MCF 10A (cell line): ENCODE measurements around the gene RAB12. TPM values are rescaled to one million over a fixed set of nuclear protein-coding genes. Genes with fewer than 3 reads are reported as not detected.

ENCODE experiments used
- BruUV-seq: library from RNA; stranded (reverse); fragments of 400-500 nt; replicated peaks from 2 replicates; lab custom pipeline; 2021; lab: Mats Ljungman, UMichigan
- CTCF ChIA-PET: fragments of 300-600 bp; sonication (Branson Sonifier 250); formaldehyde crosslinking; extraction: SDS; loops from one replicate; lab custom pipeline; 2021; ENCODE audit warnings: antibody characterized with exemption, inconsistent platforms; lab: Yijun Ruan, JAX
- POLR2A ChIA-PET: fragments of 300-600, 350-650 bp; sonication (Branson Sonifier 250); formaldehyde crosslinking; extraction: SDS; loops from one replicate; lab custom pipeline; 2020; ENCODE audit warnings: antibody characterized with exemption, inconsistent platforms; lab: Yijun Ruan, JAX
- DNase-seq: peaks from one replicate; pipeline ENCODE4 v3.0.0-alpha.2; 2018; ENCODE audit not compliant: unreplicated experiment
- H3K27ac Mint-ChIP-seq: one replicate; pipeline ENCODE4 v1.8.0; 2022; ENCODE audit warnings: mild to moderate bottlenecking, low read depth, mixed read lengths; ENCODE audit not compliant: unreplicated experiment
- H3K27me3 Mint-ChIP-seq: one replicate; pipeline ENCODE4 v1.8.0; 2022; ENCODE audit warnings: mixed read lengths; ENCODE audit not compliant: insufficient read depth, unreplicated experiment
- H3K36me3 Mint-ChIP-seq: one replicate; pipeline ENCODE4 v1.8.0; 2022; ENCODE audit warnings: mild to moderate bottlenecking, moderate library complexity, mixed read lengths; ENCODE audit not compliant: insufficient read depth, unreplicated experiment
- H3K4me1 Mint-ChIP-seq: one replicate; pipeline ENCODE4 v1.8.0; 2022; ENCODE audit warnings: mixed read lengths; ENCODE audit not compliant: insufficient read depth, unreplicated experiment
- H3K4me3 Mint-ChIP-seq: one replicate; pipeline ENCODE4 v1.8.0; 2022; ENCODE audit warnings: mild to moderate bottlenecking, moderate library complexity, mixed read lengths; ENCODE audit not compliant: unreplicated experiment
- H3K9me3 Mint-ChIP-seq: one replicate; pipeline ENCODE4 v1.8.0; 2022; ENCODE audit warnings: mixed read lengths; ENCODE audit not compliant: unreplicated experiment
- intact Hi-C: fragments of 100-400 bp; cut with micrococcal nuclease; formaldehyde crosslinking; loops from 2 replicates; pipeline ENCODE4 v1.14.1; 2022
- total RNA-seq: library from RNA; stranded (reverse); gene quantifications from 2 replicates; pipeline ENCODE4 v1.2.3, GENCODE V29; 2022
- TF ChIP-seq, protein P1 (sequence below): fragments of 200-600 bp; IDR thresholded peaks from one replicate; pipeline ENCODE4 v1.8.0; 2022; ENCODE audit warnings: antibody characterized with exemption, mild to moderate bottlenecking; ENCODE audit not compliant: unreplicated experiment

The RAB12 gene
- total RNA-seq, 1 experiment from 2014 or later, result 27.8 TPM

DNA sequence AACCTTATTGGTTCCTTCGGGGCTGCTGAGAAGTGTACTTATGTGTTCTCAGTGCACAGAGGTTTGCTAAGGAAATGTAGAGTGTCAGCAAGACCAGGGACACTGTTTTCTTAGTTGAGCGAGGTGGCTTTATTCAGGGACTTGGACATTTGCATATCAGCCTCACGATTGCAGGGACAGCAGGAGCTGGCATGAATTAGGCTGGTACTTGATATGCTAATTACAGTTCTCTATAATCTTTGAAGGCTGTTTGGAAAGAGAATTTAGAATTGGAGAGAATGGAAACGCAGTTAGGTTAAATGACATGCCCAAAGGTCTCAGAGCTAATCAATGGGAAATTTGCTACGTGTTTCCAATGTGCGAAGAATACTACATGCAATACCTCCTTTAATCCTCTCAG lies 77.4 kb downstream of the RAB12 start:
- DNase-seq, result no peak
- Mint-ChIP-seq H3K36me3 (peaks cover 6% of the 10 kb centered on the region), H3K4me1 (peaks cover 9% of the 10 kb centered on the region), H3K4me3 (no peak overlapping the region), H3K27ac (no peak overlapping the region), H3K9me3 (no peaks in the 10 kb centered on the region), H3K27me3 (no peaks in the 10 kb centered on the region)
- ChIA-PET POLR2A (interaction anchor here (1.1 to 2.9 kb wide), 6 partner anchors 14 to 262 kb away, joined by 3 to 23 read pairs (median 6); partner anchors contain the start of gene MTCL1), CTCF (interaction anchor here (1.0 to 5.5 kb wide), 7 partner anchors 10 to 1465 kb away, joined by 3 to 38 read pairs (median 5); no protein-coding TSS in a partner anchor)
- intact Hi-C loops, result no loop called here
- TF ChIP-seq, protein P1, sequence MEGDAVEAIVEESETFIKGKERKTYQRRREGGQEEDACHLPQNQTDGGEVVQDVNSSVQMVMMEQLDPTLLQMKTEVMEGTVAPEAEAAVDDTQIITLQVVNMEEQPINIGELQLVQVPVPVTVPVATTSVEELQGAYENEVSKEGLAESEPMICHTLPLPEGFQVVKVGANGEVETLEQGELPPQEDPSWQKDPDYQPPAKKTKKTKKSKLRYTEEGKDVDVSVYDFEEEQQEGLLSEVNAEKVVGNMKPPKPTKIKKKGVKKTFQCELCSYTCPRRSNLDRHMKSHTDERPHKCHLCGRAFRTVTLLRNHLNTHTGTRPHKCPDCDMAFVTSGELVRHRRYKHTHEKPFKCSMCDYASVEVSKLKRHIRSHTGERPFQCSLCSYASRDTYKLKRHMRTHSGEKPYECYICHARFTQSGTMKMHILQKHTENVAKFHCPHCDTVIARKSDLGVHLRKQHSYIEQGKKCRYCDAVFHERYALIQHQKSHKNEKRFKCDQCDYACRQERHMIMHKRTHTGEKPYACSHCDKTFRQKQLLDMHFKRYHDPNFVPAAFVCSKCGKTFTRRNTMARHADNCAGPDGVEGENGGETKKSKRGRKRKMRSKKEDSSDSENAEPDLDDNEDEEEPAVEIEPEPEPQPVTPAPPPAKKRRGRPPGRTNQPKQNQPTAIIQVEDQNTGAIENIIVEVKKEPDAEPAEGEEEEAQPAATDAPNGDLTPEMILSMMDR, result no peak
- no TSS peak for BruUV-seq

DNA sequence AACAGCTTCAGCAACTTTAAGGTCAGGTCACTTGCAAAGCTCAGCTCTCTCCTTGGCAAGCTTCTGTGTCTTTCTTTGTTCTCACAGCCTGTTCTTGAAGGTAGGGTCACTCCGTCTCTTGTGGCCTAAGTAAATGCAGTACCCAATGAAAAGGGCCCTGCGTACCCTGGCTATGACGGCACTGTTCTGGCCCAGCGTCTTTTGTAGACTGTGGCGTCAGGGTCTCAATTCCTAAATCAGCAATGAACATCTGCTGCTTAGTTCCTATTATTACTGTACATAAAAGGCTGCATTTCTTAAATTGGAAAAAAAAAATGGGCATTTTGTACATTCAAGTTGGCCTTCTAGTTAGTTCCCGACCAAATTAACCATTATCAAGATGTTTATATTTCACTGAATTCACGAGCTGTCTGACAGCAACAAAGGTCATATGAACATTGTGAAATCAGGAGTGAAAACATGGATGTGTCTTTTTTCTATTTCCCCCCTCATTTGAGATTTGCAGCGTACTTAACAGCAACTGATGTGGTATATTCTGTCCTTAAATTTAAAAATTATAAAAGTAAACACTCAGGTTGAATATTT lies 79.1 kb downstream of the RAB12 start:
- peaks cover 6% of the 10 kb centered on the region for H3K36me3 Mint-ChIP-seq
- CTCF ChIA-PET, result interaction anchor here (0.6 to 5.5 kb wide), 6 partner anchors 8 to 299 kb away, joined by 3 to 38 read pairs (median 4); no protein-coding TSS in a partner anchor
- no peak overlapping the region for H3K4me3 Mint-ChIP-seq
- no peak overlapping the region for H3K27ac Mint-ChIP-seq
- H3K27me3 Mint-ChIP-seq, result no peaks in the 10 kb centered on the region
- DNase-seq, result no peak
- BruUV-seq, result no TSS peak
- TF ChIP-seq, protein P1, result no peak
- H3K4me1 Mint-ChIP-seq, result peaks cover 9% of the 10 kb centered on the region
- intact Hi-C loops, result no loop called here
- H3K9me3 Mint-ChIP-seq, result no peaks in the 10 kb centered on the region
- POLR2A ChIA-PET, result interaction anchor here (0.8 kb wide), 1 partner anchor 21 kb away, joined by 4 read pairs; no protein-coding TSS in a partner anchor

DNA sequence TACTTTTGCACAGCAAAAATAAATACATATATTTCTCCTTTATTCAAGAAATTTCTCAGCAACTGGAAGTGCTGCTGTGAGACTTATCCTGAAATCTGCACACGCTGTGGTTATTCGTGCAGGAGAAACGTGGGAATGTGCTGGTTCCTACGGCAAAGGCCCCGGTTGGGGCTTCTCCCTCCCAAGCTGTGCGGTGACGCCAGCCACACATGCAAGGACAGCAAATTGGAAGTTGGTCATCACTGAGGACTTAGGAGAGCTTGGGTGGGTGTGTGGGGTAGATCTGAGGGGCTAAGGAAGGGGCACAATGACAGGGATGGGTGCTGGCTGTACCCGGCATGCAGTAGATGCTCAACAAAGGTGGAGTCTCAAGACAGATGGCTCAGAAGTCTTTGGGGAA lies 79.6 kb downstream of the RAB12 start:
- intact Hi-C loops, result no loop called here
- no peak overlapping the region for H3K27ac Mint-ChIP-seq
- TF ChIP-seq, protein P1, result no peak
- ChIA-PET CTCF (interaction anchor here (0.7 to 5.5 kb wide), 3 partner anchors 7 to 294 kb away, joined by 3 to 38 read pairs (median 25); no protein-coding TSS in a partner anchor), POLR2A (interaction anchor here (0.8 kb wide), 1 partner anchor 21 kb away, joined by 4 read pairs; no protein-coding TSS in a partner anchor)
- peaks cover 9% of the 10 kb centered on the region for H3K4me1 Mint-ChIP-seq
- no peak for DNase-seq
- no peak overlapping the region for H3K4me3 Mint-ChIP-seq
- peaks cover 6% of the 10 kb centered on the region for H3K36me3 Mint-ChIP-seq
- H3K27me3 Mint-ChIP-seq, result no peaks in the 10 kb centered on the region
- H3K9me3 Mint-ChIP-seq, result no peaks in the 10 kb centered on the region
- no TSS peak for BruUV-seq

Other genes with a start within 250 kb of the RAB12 start
- 11.6 and 19.8 TPM in 2 replicates for gene MTCL1, start 96.1 kb downstream of the RAB12 start, total RNA-seq